ENCODE results near the gene ADGRB3.

Gene ADGRB3

DNA sequence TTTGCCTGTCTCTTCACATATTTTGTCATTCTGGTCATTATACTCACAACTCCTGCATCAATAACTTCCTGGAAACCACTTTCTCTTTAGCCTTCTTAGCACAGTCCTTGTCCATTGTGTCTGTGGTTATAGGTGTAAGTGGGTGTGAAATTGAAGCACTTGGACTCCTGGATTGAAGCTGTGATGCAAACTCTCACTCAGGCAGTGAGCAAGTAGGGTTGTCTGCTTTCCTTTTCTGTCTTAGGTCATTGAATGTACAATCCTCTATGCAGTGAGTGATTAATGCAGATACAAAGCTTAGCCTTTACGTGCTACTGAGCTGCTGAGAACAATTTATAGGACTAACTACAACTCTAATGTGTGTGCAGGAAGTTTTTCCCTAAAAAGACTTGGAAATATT, 54.8 kb downstream of the ADGRB3 start:
- in situ Hi-C loops (cut with MboI; ENCODE audit: low sequenced_read_pairs, unreplicated experiment) = no loop called here
- no peak for DNase-seq (ENCODE audit: low spot score)
- TF ChIP-seq, protein P1, sequence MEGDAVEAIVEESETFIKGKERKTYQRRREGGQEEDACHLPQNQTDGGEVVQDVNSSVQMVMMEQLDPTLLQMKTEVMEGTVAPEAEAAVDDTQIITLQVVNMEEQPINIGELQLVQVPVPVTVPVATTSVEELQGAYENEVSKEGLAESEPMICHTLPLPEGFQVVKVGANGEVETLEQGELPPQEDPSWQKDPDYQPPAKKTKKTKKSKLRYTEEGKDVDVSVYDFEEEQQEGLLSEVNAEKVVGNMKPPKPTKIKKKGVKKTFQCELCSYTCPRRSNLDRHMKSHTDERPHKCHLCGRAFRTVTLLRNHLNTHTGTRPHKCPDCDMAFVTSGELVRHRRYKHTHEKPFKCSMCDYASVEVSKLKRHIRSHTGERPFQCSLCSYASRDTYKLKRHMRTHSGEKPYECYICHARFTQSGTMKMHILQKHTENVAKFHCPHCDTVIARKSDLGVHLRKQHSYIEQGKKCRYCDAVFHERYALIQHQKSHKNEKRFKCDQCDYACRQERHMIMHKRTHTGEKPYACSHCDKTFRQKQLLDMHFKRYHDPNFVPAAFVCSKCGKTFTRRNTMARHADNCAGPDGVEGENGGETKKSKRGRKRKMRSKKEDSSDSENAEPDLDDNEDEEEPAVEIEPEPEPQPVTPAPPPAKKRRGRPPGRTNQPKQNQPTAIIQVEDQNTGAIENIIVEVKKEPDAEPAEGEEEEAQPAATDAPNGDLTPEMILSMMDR (IDR thresholded peaks at IDR 0.05; ENCODE audit: borderline replicate concordance, control extremely low read depth, extremely low read depth, insufficient read depth, missing control alignments) = no peak

DNA sequence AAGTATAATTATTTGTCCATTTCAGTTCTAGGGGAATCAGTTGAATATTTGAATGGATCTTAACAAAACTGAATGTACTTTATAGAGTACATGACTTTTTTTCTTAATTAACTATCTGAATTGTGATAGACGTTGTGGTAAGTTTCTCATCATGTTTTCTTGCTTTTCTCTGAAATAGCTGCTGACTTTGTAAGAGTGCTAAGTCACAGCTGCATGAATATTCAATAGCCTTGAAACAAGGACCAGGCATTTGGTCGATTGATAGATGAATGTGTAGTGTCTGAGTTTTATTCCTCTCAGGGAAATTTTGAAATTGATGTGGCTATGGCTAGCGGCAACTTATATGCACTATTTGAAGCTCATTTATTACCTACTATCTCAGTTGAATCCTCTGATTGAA, 56.0 kb downstream of the ADGRB3 start:
- TF ChIP-seq, protein P1 (IDR thresholded peaks at IDR 0.05; ENCODE audit: borderline replicate concordance, control extremely low read depth, extremely low read depth, insufficient read depth, missing control alignments) = no peak
- in situ Hi-C loops (cut with MboI; ENCODE audit: low sequenced_read_pairs, unreplicated experiment) = no loop called here
- no peak for DNase-seq (ENCODE audit: low spot score)

DNA sequence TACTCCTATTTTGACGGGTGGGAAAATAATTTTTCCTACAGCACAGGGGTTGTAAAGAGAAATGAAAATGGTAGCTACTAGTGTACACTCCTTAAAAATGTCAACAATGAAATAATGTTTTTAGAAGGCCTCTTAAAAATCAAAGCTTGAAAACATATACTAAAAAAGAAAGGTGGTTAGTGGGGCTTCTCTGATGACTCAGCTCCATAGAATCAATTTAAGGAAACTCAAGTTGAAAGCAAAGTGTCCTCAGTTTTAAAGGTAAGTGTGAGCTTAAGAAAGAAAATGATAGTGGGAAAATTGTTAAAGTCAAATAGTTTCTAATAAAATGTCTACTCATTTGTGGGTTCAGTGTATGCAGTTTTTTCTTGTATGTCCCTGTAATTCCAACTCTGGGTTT, 58.2 kb downstream of the ADGRB3 start:
- TF ChIP-seq, protein P1 (IDR thresholded peaks at IDR 0.05; ENCODE audit: borderline replicate concordance, control extremely low read depth, extremely low read depth, insufficient read depth, missing control alignments) = no peak
- in situ Hi-C loops (cut with MboI; ENCODE audit: low sequenced_read_pairs, unreplicated experiment) = no loop called here
- DNase-seq (ENCODE audit: low spot score) = no peak

DNA sequence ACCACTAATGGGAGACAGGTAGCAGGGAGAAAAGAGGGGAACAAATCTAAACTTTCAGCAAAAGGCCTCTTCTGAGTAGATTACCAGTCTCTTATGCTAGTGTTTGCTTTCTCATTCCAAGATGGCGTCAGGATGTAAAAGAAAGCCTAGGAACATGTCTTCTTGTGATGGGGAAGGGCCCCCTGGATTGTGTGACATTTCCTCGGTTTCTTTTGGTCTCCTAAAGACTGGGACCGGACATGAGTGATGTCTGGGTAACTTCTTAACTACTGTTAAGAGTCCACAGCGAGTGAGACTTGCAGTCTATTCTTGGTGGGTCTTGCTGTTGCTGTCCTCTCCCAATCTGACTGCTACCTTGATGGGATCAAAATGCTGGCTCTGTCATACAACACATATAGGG, 60.3 kb downstream of the ADGRB3 start:
- TF ChIP-seq, protein P1 (IDR thresholded peaks at IDR 0.05; ENCODE audit: borderline replicate concordance, control extremely low read depth, extremely low read depth, insufficient read depth, missing control alignments) = no peak
- in situ Hi-C loops (cut with MboI; ENCODE audit: low sequenced_read_pairs, unreplicated experiment) = no loop called here
- no peak for DNase-seq (ENCODE audit: low spot score)

DNA sequence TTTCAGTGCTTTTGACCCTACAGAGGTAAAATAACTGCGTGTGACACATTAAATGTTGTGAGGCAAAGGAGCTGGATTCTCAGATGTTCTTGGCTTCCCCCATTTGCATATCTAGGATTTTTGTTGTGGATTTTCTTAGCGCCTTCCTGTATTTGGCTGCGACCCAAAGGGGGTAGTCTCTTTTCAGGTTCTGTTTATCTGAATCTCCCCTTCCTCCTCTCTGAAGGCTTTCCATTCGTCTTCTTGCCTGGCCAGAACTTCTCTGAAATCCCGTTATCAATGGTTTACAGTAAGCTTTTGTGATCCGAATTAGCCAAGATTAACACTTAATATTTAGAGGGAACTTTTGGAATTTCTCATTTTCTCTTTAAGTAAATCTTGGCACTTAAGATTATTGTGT, 60.8 kb downstream of the ADGRB3 start:
- TF ChIP-seq, protein P1 (IDR thresholded peaks at IDR 0.05; ENCODE audit: borderline replicate concordance, control extremely low read depth, extremely low read depth, insufficient read depth, missing control alignments) = no peak
- no peak for DNase-seq (ENCODE audit: low spot score)
- in situ Hi-C loops (cut with MboI; ENCODE audit: low sequenced_read_pairs, unreplicated experiment) = no loop called here

DNA sequence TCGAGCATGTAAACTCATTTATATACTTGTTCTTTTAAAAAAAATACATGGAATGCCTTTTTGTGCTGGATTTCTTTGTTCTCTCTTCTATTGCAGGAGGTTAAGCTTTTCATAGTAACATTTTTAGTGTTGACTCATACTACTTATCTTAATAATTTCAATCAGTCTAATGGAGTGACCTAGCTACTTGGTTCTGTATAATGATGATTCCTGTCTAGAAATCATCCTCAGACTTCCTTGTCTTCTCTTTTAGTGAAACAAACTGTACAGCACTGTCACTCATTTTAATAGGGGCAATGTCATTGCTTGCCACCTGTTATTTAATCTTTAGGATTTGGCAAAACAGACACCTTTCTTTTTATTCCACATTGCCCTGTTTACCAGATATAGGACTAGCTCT, 62.3 kb downstream of the ADGRB3 start:
- DNase-seq (ENCODE audit: low spot score) = no peak
- in situ Hi-C loops (cut with MboI; ENCODE audit: low sequenced_read_pairs, unreplicated experiment) = no loop called here

More for the DNA sequence above, 62.3 kb downstream of the ADGRB3 start:
- TF ChIP-seq, protein P1 (IDR thresholded peaks at IDR 0.05; ENCODE audit: borderline replicate concordance, control extremely low read depth, extremely low read depth, insufficient read depth, missing control alignments) = no peak

Data from GM13976 (cell line).